Stimulated activated CD4-positive, alpha-beta T cell treated with anti-CD3 and anti-CD28 coated beads, Interleukin-1b, Interleukin-23, amount 100 ng/mL, for 48 hours (primary cell): ENCODE results near the gene THG1L.

Experiments used
- DNase-seq: peaks from one replicate; pipeline ENCODE4 v3.0.0-alpha.2; 2020

THG1L gene

GRCh38 chr5:157761690-157762621 is 30.7 kb downstream of the THG1L start:
- peak; percentile 5 for DNase-seq

- DNase-seq = no peak
Observed at GRCh38 chr5:157764531-157764930, 33.3 kb downstream of the THG1L start.

GRCh38 chr5:157766442-157766841 is 35.2 kb downstream of the THG1L start:
- no peak for DNase-seq

- DNase-seq = no peak
Observed at GRCh38 chr5:157766902-157767301, 35.7 kb downstream of the THG1L start.

- no peak for DNase-seq
Observed at GRCh38 chr5:157767689-157768088, 36.5 kb downstream of the THG1L start.

- no peak for DNase-seq
Observed at GRCh38 chr5:157770665-157771064, 39.4 kb downstream of the THG1L start.

GRCh38 chr5:157772127-157772526 is 40.9 kb downstream of the THG1L start:
- no peak for DNase-seq

- DNase-seq = no peak
Observed at GRCh38 chr5:157778121-157778805, 47.0 kb downstream of the THG1L start.

GRCh38 chr5:157779221-157779620 is 48.0 kb downstream of the THG1L start:
- DNase-seq = no peak

- no peak for DNase-seq
Observed at GRCh38 chr5:157785801-157786200, 54.6 kb downstream of the THG1L start.
